Sigmoid colon (tissue), 7 donors: ENCODE measurements around the gene IGF2BP2. TPM values are rescaled to one million over a fixed set of nuclear protein-coding genes. Genes with fewer than 3 reads are reported as not detected.
"Not testable (repeated sequence)": the region's sequence is repeated elsewhere in the genome, so short reads cannot be mapped to it uniquely, and the experiment has no call there.

Source experiments
- DNase-seq: peaks from one replicate; pipeline ENCODE4 v3.0.0-alpha.2; 2019
- H3K27ac ChIP-seq, 4 donors: fragments of 200-600 bp; sonication (generic); one replicate each; pipeline ENCODE4 v1.5.1; 2016 to 2019; ENCODE audit warnings: mild to moderate bottlenecking in 1 of 4
- H3K27me3 ChIP-seq, 3 donors: fragments of 200-600 bp; sonication (generic); one replicate each; pipeline ENCODE4 v1.5.1; 2019; ENCODE audit warnings: mild to moderate bottlenecking in 1 of 3
- H3K36me3 ChIP-seq, 4 donors: fragments of 200-600 bp; sonication (generic); one replicate each; pipeline ENCODE4 v1.5.1; 2016 to 2019
- H3K4me1 ChIP-seq, 4 donors: fragments of 200-600 bp; sonication (generic); one replicate each; pipeline ENCODE4 v1.5.1; 2017 to 2019
- H3K4me3 ChIP-seq, 4 donors: fragments of 200-600 bp; sonication (generic); one replicate each; pipeline ENCODE4 v1.5.1; 2017 to 2019; ENCODE audit warnings: mild to moderate bottlenecking in 2 of 4, moderate library complexity in 1 of 4
- H3K9me3 ChIP-seq, 4 donors: fragments of 200-600 bp in 3 of 4; sonication (generic) in 3 of 4; one replicate each; pipeline versions ENCODE4 v1.5.1 to v1.6.1; 2013 to 2019
- EP300 ChIP-seq, 4 donors: sonication (generic); formaldehyde crosslinking; IDR thresholded peaks; one replicate each; pipeline ENCODE4 v1.6.1; 2017; ENCODE audit warnings: antibody characterized with exemption in 4 of 4
- POLR2A ChIP-seq, 2 donors: fragments of 450-650 bp; IDR thresholded peaks; one replicate each; pipeline ENCODE4 v1.6.1; 2016; ENCODE audit warnings: antibody characterized with exemption in 2 of 2, mild to moderate bottlenecking in 2 of 2, moderate library complexity in 2 of 2
- POLR2AphosphoS5 ChIP-seq, 4 donors: sonication (generic); formaldehyde crosslinking; IDR thresholded peaks; one replicate each; pipeline ENCODE4 v1.6.1; 2017; ENCODE audit warnings: antibody characterized with exemption in 4 of 4
- WGBS, 2 donors: extraction: QIAGEN DNeasy Blood & Tissue Kit; methylation state at CpG; one replicate each; pipeline ENCODE4 v1.1.7; 2013; 5-methylcytosine and 5-hydroxymethylcytosine counted together
- intact Hi-C: fragments of 100-400 bp; cut with DNase I; formaldehyde crosslinking; loops from one replicate; pipeline ENCODE4 v1.15.1; 2023
- polyA plus RNA-seq, 3 donors: library from polyadenylated mRNA; stranded (reverse); fragments of 200-250 nt; gene quantifications; one replicate each; pipeline ENCODE4 v1.2.3, GENCODE V29; 2013
- total RNA-seq, 4 donors: library from RNA; depleted of rRNA; stranded (reverse); fragments of >200 nt; gene quantifications; one replicate each; pipeline ENCODE4 v1.1.0, GENCODE V29; 2016
- TF ChIP-seq, protein P1 (sequence below), 4 experiments: fragments of 450-650 bp in 3 of 4; fragments of 200-600 bp in 1 of 4; IDR thresholded peaks; one replicate each; pipeline ENCODE4 v1.5.1; 2016 to 2019; ENCODE audit warnings: antibody characterized with exemption in 4 of 4, mild to moderate bottlenecking in 3 of 4, moderate library complexity in 2 of 4
- donor health status: healthy with polysubstance abuse.
- donor health status: Bipolar disorder and iron deficiency.
- donor health status: healthy.

The IGF2BP2 gene
- total and polyA plus RNA-seq, 7 donors: 6.3 to 20.7 (median 14.7) TPM

DNA sequence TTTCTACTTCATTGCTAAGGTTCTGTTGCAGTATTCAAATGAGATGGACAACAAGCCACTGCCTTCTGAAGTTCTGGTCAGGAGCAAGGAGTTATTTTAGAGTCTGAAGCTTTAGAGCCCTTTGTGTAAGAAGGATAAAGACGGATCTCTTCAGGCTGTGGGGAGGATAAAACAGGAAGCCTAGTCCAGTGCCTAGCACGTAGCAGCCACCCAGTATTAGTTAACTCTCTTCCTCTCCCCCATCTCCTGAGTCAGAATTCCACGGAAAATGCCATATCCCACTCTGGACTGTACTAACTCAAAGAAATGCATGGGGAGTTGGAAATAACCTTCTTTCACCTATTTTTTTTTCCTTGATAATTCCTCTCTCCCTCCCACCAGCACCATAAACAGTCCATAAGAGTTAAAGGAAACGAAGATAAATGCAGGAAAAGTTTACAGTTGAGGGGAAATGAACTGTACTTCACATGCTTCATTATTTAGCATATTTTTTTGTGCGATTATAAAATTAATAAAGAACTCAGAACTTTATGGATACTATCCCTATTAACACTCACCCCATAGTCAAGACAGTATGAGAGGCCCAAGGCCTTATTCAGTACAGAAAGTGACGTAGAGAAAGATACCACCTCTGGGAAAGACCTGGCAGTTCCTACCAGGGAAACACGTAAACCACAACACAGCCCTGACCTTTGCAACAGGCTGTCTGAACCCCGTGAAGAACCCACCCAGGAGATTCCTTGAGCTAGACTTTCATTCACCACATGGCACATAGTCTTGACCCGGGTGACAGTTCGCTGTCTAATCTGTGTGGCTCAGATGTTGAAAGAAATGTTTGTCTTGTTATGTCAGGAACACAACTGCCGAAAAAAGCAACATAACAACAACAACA is 9.2 kb downstream of the IGF2BP2 start:
- intact Hi-C loops: no loop called here
- H3K4me1 ChIP-seq: no peaks in the 10 kb centered on the region
- H3K9me3 ChIP-seq: no peaks in the 10 kb centered on the region
- H3K36me3 ChIP-seq: no peaks in the 10 kb centered on the region
- WGBS, 2 donors: 65 to 80% methylated on average over 11 of the region's 11 CpGs
- H3K4me3 ChIP-seq: no peak overlapping the region
- TF ChIP-seq, protein P1, sequence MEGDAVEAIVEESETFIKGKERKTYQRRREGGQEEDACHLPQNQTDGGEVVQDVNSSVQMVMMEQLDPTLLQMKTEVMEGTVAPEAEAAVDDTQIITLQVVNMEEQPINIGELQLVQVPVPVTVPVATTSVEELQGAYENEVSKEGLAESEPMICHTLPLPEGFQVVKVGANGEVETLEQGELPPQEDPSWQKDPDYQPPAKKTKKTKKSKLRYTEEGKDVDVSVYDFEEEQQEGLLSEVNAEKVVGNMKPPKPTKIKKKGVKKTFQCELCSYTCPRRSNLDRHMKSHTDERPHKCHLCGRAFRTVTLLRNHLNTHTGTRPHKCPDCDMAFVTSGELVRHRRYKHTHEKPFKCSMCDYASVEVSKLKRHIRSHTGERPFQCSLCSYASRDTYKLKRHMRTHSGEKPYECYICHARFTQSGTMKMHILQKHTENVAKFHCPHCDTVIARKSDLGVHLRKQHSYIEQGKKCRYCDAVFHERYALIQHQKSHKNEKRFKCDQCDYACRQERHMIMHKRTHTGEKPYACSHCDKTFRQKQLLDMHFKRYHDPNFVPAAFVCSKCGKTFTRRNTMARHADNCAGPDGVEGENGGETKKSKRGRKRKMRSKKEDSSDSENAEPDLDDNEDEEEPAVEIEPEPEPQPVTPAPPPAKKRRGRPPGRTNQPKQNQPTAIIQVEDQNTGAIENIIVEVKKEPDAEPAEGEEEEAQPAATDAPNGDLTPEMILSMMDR (IDR thresholded peaks at IDR 0.05): no peak
- no peak for TF ChIP-seq POLR2A (IDR thresholded peaks at IDR 0.05)
- no peak for TF ChIP-seq EP300 (IDR thresholded peaks at IDR 0.05)
- TF ChIP-seq POLR2AphosphoS5 (IDR thresholded peaks at IDR 0.05): no peak
- DNase-seq: no peak
- H3K27me3 ChIP-seq: peaks cover 9 to 32% (median 17%) of the 10 kb centered on the region in 3 donors
- H3K27ac ChIP-seq: no peak overlapping the region

DNA sequence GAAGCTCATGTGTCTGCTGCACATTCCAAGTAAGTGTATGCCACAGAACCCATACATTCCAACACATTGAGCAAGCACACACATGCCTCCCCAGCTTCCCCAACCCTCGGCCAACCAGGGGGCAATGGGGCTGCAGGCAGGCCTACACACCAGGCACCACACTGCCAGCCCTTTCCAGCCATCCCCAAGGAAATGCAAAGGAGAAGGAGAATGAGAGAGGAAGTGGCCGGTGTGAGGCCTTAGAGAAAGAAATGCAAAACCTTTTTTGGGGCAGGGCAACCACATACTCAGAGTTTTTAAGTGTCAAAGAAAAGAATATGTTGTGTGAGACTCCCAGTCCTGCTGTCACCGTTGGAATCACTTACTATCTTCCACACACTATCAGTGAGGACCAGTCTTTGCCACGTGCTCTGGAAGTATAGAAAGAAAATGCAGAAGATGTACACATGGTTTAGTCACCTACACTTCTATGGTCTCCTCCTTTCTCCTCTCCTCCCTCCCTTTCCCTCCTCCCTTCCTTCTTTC is 11.1 kb downstream of the IGF2BP2 start:
- no peak overlapping the region for H3K4me3 ChIP-seq
- 56 to 80% methylated on average over 4 of the region's 4 CpGs for WGBS, 2 donors
- H3K27me3 ChIP-seq: peaks cover 4 to 13% (median 7%) of the 10 kb centered on the region in 3 donors
- no peaks in the 10 kb centered on the region for H3K36me3 ChIP-seq
- intact Hi-C loops: no loop called here
- no peaks in the 10 kb centered on the region for H3K9me3 ChIP-seq
- DNase-seq: no peak
- H3K27ac ChIP-seq: no peak overlapping the region
- H3K4me1 ChIP-seq: no peaks in the 10 kb centered on the region
- TF ChIP-seq POLR2AphosphoS5 (IDR thresholded peaks at IDR 0.05): no peak

DNA sequence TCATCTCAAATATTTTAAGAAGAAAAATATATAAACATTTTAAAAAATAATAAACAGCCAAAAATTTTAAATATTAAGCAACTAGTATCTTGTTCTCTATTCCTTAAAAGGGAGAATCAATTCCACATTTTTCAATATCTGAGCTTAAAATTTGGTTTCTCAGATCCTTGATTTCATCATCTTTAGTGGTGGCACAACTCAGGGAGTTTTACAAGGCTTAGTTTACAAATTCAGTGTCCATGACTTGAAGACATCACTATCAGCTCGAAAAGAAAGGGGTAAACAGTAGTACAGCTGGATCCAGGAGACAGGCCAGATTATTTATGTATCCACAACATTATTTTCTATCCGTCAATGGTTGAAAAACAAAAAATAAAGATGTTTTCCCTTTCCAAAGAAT is 11.6 kb downstream of the IGF2BP2 start:
- intact Hi-C loops: no loop called here
- no peak overlapping the region for H3K27ac ChIP-seq
- peaks cover 2 to 8% (median 4%) of the 10 kb centered on the region in 3 donors for H3K27me3 ChIP-seq
- 78 to 83% methylated on average over 2 of the region's 2 CpGs for WGBS, 2 donors
- H3K36me3 ChIP-seq: no peaks in the 10 kb centered on the region
- H3K9me3 ChIP-seq: no peaks in the 10 kb centered on the region
- no peak for DNase-seq
- no peak overlapping the region for H3K4me3 ChIP-seq
- no peaks in the 10 kb centered on the region for H3K4me1 ChIP-seq
- no peak for TF ChIP-seq EP300 (IDR thresholded peaks at IDR 0.05)
- no peak for TF ChIP-seq POLR2AphosphoS5 (IDR thresholded peaks at IDR 0.05)
- no peak for TF ChIP-seq POLR2A (IDR thresholded peaks at IDR 0.05)
- TF ChIP-seq, protein P1 (IDR thresholded peaks at IDR 0.05): no peak

DNA sequence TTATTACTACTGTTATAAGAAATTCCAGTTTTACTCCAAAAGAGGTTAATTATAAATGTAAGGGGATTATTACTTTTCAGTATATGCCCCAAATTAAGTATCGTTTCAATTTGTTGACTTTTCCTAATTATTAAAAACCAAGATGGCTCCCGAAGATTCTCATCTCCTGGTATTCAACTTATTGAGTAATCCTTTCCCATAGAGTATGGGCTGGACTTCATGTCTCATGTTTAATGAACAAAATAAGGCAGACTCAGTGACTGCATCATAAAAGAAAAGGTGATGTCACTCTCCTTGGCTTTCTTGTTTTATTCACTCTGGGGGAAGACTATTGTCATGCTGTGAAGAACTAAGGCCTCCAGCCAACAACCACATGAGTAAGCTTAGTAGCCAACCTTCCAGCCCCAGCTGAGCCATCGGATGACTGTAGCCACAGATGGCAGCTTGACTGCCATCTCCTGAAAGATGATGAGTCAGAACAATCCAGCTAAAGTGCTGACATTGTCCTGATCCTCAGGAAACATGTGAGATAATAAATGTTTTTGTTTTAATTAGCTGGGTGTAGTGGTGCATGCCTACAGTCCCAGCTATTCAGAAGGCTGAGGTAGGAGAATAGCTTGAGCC is 17.3 kb downstream of the IGF2BP2 start:
- no peak for TF ChIP-seq EP300 (IDR thresholded peaks at IDR 0.05)
- TF ChIP-seq POLR2AphosphoS5 (IDR thresholded peaks at IDR 0.05): no peak
- TF ChIP-seq, protein P1 (IDR thresholded peaks at IDR 0.05): no peak
- no peak for TF ChIP-seq POLR2A (IDR thresholded peaks at IDR 0.05)
- intact Hi-C loops: no loop called here
- Histone ChIP-seq H3K27ac (no peak overlapping the region), H3K4me3 (no peak overlapping the region), H3K9me3 (no peaks in the 10 kb centered on the region), H3K4me1 (no peaks in the 10 kb centered on the region), H3K36me3 (no peaks in the 10 kb centered on the region), H3K27me3 (no peaks in the 10 kb centered on the region)
- 90 to 93% methylated on average over 3 of the region's 3 CpGs for WGBS, 2 donors
- no peak for DNase-seq

DNA sequence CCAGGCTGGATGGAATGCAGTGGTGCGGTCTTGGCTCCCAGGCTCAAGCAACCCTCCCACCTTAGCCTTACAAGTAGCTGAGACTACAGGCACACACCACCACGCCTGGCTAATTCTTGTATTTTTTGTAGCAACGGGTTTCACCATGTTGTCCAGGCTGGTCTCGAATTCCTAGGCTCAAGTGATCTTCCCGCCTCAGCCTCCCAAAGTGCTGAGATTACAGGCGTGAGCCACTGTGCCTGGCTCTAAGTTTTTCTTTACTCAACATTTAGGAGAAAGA is 26.1 kb downstream of the IGF2BP2 start:
- not testable (repeated sequence) for H3K4me1 ChIP-seq

More for the DNA sequence above, 26.1 kb downstream of the IGF2BP2 start:
- intact Hi-C loops, H3K27me3 ChIP-seq, H3K9me3 ChIP-seq, DNase-seq, H3K36me3 ChIP-seq, H3K27ac ChIP-seq, H3K4me3 ChIP-seq: not testable (repeated sequence)
- WGBS, 2 donors: 89 to 91% methylated on average over 6 of the region's 6 CpGs
